Calu3 (cell line): ENCODE measurements around the gene CDYL2. TPM values are rescaled to one million over a fixed set of nuclear protein-coding genes. Genes with fewer than 3 reads are reported as not detected.

ENCODE experiments used
- BruUV-seq: library from RNA; stranded (reverse); fragments of 400-500 nt; replicated peaks from 2 replicates; lab custom pipeline; 2021; lab: Mats Ljungman, UMichigan
- CTCF ChIA-PET: fragments of 300-600 bp; sonication (Branson Sonifier 250); formaldehyde crosslinking; loops from one replicate; lab custom pipeline; 2022; ENCODE audit warnings: antibody characterized with exemption; lab: Charles Lee
- DNase-seq: peaks from one replicate; pipeline ENCODE4 v3.0.0; 2022
- H3K27ac Mint-ChIP-seq: one replicate; pipeline ENCODE4 v1.8.0; 2022; ENCODE audit warnings: mixed read lengths; ENCODE audit not compliant: unreplicated experiment
- H3K27me3 Mint-ChIP-seq: one replicate; pipeline ENCODE4 v1.8.0; 2022; ENCODE audit warnings: mixed read lengths; ENCODE audit not compliant: unreplicated experiment
- H3K36me3 Mint-ChIP-seq: one replicate; pipeline ENCODE4 v1.8.0; 2022; ENCODE audit warnings: mild to moderate bottlenecking, moderate library complexity, mixed read lengths; ENCODE audit not compliant: insufficient read depth, unreplicated experiment
- H3K4me1 Mint-ChIP-seq: one replicate; pipeline ENCODE4 v1.8.0; 2022; ENCODE audit warnings: mild to moderate bottlenecking, low read depth, mixed read lengths; ENCODE audit not compliant: unreplicated experiment
- H3K4me3 Mint-ChIP-seq: one replicate; pipeline ENCODE4 v1.8.0; 2022; ENCODE audit warnings: mild to moderate bottlenecking, low read depth, moderate library complexity, mixed read lengths; ENCODE audit not compliant: unreplicated experiment
- H3K9me3 Mint-ChIP-seq: one replicate; pipeline ENCODE4 v1.8.0; 2022; ENCODE audit warnings: low read depth, mixed read lengths; ENCODE audit not compliant: unreplicated experiment
- CTCF ChIP-seq: fragments of 200-600 bp; IDR thresholded peaks from one replicate; pipeline ENCODE4 v1.8.0; 2022; ENCODE audit warnings: antibody characterized with exemption; ENCODE audit not compliant: unreplicated experiment
- intact Hi-C: fragments of 100-400 bp; cut with micrococcal nuclease; formaldehyde crosslinking; loops from one replicate; pipeline ENCODE4 v1.10.0; 2022; ENCODE audit not compliant: unreplicated experiment
- total RNA-seq: library from RNA; stranded (reverse); gene quantifications from 2 replicates; pipeline ENCODE4 v1.2.3, GENCODE V29; 2022

CDYL2 gene
- total RNA-seq, 1 experiment from 2014 or later, result 1.0 TPM

GRCh38 chr16:80702696-80703095 is 101.7 kb downstream of the CDYL2 start:
- CTCF ChIA-PET, result no interaction called here
- Mint-ChIP-seq H3K27ac (no peak overlapping the region), H3K27me3 (peaks cover 20% of the 10 kb centered on the region), H3K36me3 (no peaks in the 10 kb centered on the region), H3K4me1 (no peaks in the 10 kb centered on the region), H3K9me3 (peaks cover 9% of the 10 kb centered on the region), H3K4me3 (no peak overlapping the region)
- intact Hi-C loops, result no loop called here
- no peak for TF ChIP-seq CTCF
- no TSS peak for BruUV-seq
- DNase-seq, result no peak

- CTCF ChIA-PET, result no interaction called here
- intact Hi-C loops, result no loop called here
Observed at GRCh38 chr16:80700558-80700957, 103.8 kb downstream of the CDYL2 start.

GRCh38 chr16:80695020-80695419 is 109.4 kb downstream of the CDYL2 start:
- Mint-ChIP-seq H3K36me3 (no peaks in the 10 kb centered on the region), H3K4me3 (no peak overlapping the region), H3K27me3 (peaks cover 40% of the 10 kb centered on the region), H3K4me1 (no peaks in the 10 kb centered on the region), H3K9me3 (peaks cover 10% of the 10 kb centered on the region), H3K27ac (no peak overlapping the region)
- no TSS peak for BruUV-seq
- intact Hi-C loops, result no loop called here
- no peak for DNase-seq
- TF ChIP-seq CTCF, result no peak
- CTCF ChIA-PET, result no interaction called here

More at GRCh38 chr16:80700558-80700957, 103.8 kb downstream of the CDYL2 start:
- TF ChIP-seq CTCF, result no peak
- Mint-ChIP-seq H3K4me3 (no peak overlapping the region), H3K4me1 (no peaks in the 10 kb centered on the region), H3K36me3 (no peaks in the 10 kb centered on the region), H3K27ac (no peak overlapping the region), H3K9me3 (peaks cover 14% of the 10 kb centered on the region), H3K27me3 (peaks cover 42% of the 10 kb centered on the region)
- no peak for DNase-seq
- BruUV-seq, result no TSS peak

GRCh38 chr16:80693553-80693952 is 110.8 kb downstream of the CDYL2 start:
- H3K4me3 Mint-ChIP-seq, result no peak overlapping the region
- CTCF ChIA-PET, result no interaction called here
- no peak for DNase-seq
- no peak overlapping the region for H3K27ac Mint-ChIP-seq
- peaks cover 40% of the 10 kb centered on the region for H3K27me3 Mint-ChIP-seq
- no peaks in the 10 kb centered on the region for H3K4me1 Mint-ChIP-seq
- BruUV-seq, result no TSS peak
- intact Hi-C loops, result loop anchor here (5.0 kb wide), 1 partner anchor 51 kb away; no protein-coding TSS in a partner anchor
- TF ChIP-seq CTCF, result no peak
- H3K9me3 Mint-ChIP-seq, result peaks cover 10% of the 10 kb centered on the region
- H3K36me3 Mint-ChIP-seq, result no peaks in the 10 kb centered on the region
